ENCODE data around the gene TWIST1. TPM values are rescaled to one million over a fixed set of nuclear protein-coding genes. Genes with fewer than 3 reads are reported as not detected.
A peak's percentile ranks its signal among the peaks of the same experiment; 100 is the strongest.

The TWIST1 gene
- total RNA-seq, 1 experiment from 2014 or later = 15.7 TPM

DNA sequence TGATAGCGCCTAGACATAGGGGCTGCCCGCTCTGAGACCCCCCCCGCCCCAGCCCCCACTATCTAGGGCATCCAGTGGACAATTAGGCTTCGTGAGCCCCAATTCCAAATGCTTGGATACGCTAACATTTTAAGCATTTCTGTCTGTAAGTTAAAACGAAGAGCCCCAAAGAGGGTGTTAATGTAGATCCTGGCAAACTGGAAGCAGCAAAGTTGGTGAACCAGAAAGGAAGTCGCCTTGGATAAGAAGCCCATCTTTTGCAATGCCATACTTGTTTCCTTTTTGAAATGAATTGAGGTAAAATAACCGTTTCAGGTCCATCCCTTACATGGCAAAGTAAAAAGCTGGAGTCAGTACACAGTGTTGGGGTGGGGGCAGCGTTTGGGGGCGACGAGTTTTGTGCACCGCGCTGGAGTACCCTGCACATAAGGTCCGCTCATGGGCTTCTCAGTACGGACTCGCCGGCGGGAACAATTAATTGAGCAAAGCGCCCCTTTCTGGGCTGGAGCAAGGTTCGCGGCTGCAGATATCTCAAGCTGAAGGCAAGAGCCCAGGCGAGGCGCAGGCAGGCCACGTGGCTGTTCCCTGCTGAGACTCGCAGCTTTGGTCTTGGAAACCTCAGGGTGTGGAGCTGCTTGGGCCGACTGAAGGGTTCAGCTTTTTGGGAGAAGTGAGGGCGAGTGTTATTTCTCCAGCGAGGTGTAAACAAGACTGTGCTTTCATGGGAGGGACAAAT, 1.4 kb upstream of the TWIST1 start:
- intact Hi-C loops (cut with micrococcal nuclease) = loop anchor here (10.0 kb wide), 1 partner anchor 94 kb away; no protein-coding TSS in a partner anchor
- H2AFZ ChIP-seq (ENCODE audit: low read length) = no peak overlapping the region
- peaks cover 30% of the 10 kb centered on the region for H3K79me2 ChIP-seq (ENCODE audit: low read length)
- H3K27me3 ChIP-seq (ENCODE audit: low read length) = no peaks in the 10 kb centered on the region
- no peaks in the 10 kb centered on the region for H3K9me3 ChIP-seq (ENCODE audit: low read length)
- no peak overlapping the region for H3K27ac ChIP-seq (ENCODE audit: low read length)
- BruUV-seq (replicated peaks) = no TSS peak
- DNase-seq = no peak
- ChIA-PET CTCF (interaction anchor here (0.5 kb wide), 1 partner anchor 65 kb away, joined by 4 read pairs; no protein-coding TSS in a partner anchor), POLR2A (ENCODE audit: unreplicated experiment) (interaction anchor here (0.6 to 0.7 kb wide), 2 partner anchors 28 to 426 kb away, joined by 3 to 5 read pairs; no protein-coding TSS in a partner anchor)
- ATAC-seq = no peak
- H3K36me3 ChIP-seq (ENCODE audit: low read depth, low read length) = no peaks in the 10 kb centered on the region
- no peak overlapping the region for H3K9ac ChIP-seq (ENCODE audit: low read length)
- TF ChIP-seq, protein P1, sequence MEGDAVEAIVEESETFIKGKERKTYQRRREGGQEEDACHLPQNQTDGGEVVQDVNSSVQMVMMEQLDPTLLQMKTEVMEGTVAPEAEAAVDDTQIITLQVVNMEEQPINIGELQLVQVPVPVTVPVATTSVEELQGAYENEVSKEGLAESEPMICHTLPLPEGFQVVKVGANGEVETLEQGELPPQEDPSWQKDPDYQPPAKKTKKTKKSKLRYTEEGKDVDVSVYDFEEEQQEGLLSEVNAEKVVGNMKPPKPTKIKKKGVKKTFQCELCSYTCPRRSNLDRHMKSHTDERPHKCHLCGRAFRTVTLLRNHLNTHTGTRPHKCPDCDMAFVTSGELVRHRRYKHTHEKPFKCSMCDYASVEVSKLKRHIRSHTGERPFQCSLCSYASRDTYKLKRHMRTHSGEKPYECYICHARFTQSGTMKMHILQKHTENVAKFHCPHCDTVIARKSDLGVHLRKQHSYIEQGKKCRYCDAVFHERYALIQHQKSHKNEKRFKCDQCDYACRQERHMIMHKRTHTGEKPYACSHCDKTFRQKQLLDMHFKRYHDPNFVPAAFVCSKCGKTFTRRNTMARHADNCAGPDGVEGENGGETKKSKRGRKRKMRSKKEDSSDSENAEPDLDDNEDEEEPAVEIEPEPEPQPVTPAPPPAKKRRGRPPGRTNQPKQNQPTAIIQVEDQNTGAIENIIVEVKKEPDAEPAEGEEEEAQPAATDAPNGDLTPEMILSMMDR (conservative IDR thresholded peaks at IDR 0.05; ENCODE audit: low read depth, low read length) = no peak
- TF ChIP-seq EZH2 (IDR thresholded peaks at IDR 0.05; ENCODE audit: low read length, unreplicated experiment) = no peak
- no peak for TF ChIP-seq EZH2phosphoT487 (IDR thresholded peaks at IDR 0.05; ENCODE audit: borderline replicate concordance, low read length)
- no peaks in the 10 kb centered on the region for H3F3A ChIP-seq (ENCODE audit: low read length, unreplicated experiment)
- H3K9me2 ChIP-seq (replicated peaks; ENCODE audit: low read length) = no peaks in the 10 kb centered on the region
- peaks cover 9% of the 10 kb centered on the region; the same call in 1 of the 2 replicates for H4K20me1 ChIP-seq (ENCODE audit: low read length)
- no peak overlapping the region; the same call in 1 of the 2 replicates for H3K4me2 ChIP-seq (ENCODE audit: low read length)
- H3K4me1 ChIP-seq (ENCODE audit: insufficient read depth, low read length) = peaks cover 14% of the 10 kb centered on the region
- peak overlapping the region; percentile 83; the same call in 1 of the 2 replicates for H3K4me3 ChIP-seq (ENCODE audit: low read length)

DNA sequence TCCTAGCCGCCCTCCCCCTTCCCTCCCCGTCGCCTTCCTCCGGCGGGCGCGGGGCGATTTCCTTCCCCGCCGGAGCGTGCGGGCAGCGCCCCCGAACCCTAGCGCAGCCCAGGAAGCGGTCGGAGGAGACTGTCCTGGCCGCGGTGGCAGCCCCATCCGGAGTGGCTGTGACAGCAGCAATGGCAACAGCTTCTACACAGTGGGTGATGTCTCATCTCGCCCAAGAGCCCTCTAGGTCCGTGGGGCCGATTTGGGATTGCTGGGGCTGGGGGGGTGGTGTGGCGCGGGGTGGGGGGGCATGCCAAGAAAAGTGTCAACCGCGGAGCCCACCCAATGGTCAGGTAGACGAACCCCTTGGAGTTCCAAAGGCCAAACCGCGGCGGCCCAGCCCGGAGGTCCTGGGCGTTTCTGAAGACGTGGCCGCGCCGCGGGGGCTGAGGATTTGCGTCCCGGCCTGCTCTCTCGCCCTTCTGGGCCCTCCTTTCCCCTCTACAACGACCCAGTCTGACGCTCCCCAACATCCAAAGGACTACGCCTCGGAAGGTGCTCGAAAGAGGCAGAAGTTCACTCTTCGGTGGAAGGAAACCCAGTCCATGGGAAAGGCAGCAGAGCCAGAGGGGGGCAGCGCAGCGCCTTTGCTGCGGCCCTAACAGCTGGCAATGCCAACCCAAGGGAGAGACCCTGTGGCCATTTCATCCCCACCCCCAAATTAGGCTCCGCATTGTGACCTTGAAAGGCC, 603 bp upstream of the TWIST1 start:
- DNase-seq (peak; percentile 31), ATAC-seq (peak; percentile 40)
- ChIA-PET CTCF (interaction anchor here (1.3 kb wide), 1 partner anchor 765 kb away, joined by 9 read pairs; no protein-coding TSS in a partner anchor), POLR2A (ENCODE audit: unreplicated experiment) (interaction anchor here (0.6 to 1.0 kb wide), 3 partner anchors 29 to 1577 kb away, joined by 5 to 12 read pairs (median 5); no protein-coding TSS in a partner anchor)
- Histone ChIP-seq H4K20me1 (ENCODE audit: low read length) (peaks cover 9% of the 10 kb centered on the region; the same call in 1 of the 2 replicates), H2AFZ (ENCODE audit: low read length) (peak overlapping the region; percentile 89), H3K4me1 (ENCODE audit: insufficient read depth, low read length) (peaks cover 16% of the 10 kb centered on the region), H3K9me3 (ENCODE audit: low read length) (no peaks in the 10 kb centered on the region), H3K27ac (ENCODE audit: low read length) (no peak overlapping the region), H3K9ac (ENCODE audit: low read length) (peak overlapping the region; percentile 38; the same call in 1 of the 2 replicates), H3K4me3 (ENCODE audit: low read length) (peak overlapping the region; percentile 83), H3K27me3 (ENCODE audit: low read length) (no peaks in the 10 kb centered on the region), H3F3A (ENCODE audit: low read length, unreplicated experiment) (no peaks in the 10 kb centered on the region), H3K9me2 (replicated peaks; ENCODE audit: low read length) (no peaks in the 10 kb centered on the region), H3K4me2 (ENCODE audit: low read length) (peak overlapping the region; percentile 91), H3K36me3 (ENCODE audit: low read depth, low read length) (no peaks in the 10 kb centered on the region), H3K79me2 (ENCODE audit: low read length) (peaks cover 33% of the 10 kb centered on the region)
- TSS peak; percentile 58 for BruUV-seq (replicated peaks)
- intact Hi-C loops (cut with micrococcal nuclease) = loop anchor here (2.0 to 10.0 kb wide), 5 partner anchors 93 to 765 kb away; no protein-coding TSS in a partner anchor
- TF ChIP-seq, protein P1 (conservative IDR thresholded peaks at IDR 0.05; ENCODE audit: low read depth, low read length) = peak; percentile 49
- TF ChIP-seq EZH2 (IDR thresholded peaks at IDR 0.05; ENCODE audit: low read length, unreplicated experiment) = no peak

Measured in PC-3 (cell line).